Measurements from ENCODE around the gene CRADD.

The CRADD gene

DNA sequence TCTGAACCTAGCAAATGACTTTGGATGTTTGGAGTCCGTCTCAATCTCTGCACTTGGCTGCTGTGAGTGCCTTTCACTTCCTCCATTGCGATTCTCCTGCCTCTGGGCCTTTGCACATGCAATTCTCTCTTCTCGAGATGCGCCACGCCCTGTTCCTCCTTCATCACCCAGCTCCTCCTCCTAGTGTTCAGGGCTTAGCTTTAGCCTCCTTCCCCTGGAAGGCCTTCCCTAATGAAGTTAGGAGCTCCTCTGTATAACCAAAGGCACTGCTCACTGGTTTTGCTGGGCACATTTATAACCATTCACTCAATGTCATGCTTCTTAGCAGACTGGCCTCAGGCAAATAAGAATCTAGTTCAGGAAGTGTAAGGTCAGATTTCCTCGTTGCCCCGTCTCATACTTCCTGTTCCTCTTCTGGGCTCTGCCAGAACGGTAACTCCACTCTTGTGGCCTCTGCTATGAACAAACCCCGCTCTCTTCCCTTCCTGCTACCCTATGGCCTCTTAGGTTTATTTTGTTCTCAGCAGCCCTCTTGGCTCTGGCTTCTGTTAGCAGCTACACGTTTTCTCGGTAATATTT is 171.4 kb downstream of the CRADD start:
- H3K9ac ChIP-seq = no peak overlapping the region
- H3K79me2 ChIP-seq = no peaks in the 10 kb centered on the region
- no peaks in the 10 kb centered on the region for H3K36me3 ChIP-seq (ENCODE audit: control insufficient read depth, insufficient read depth, low read length)
- TF ChIP-seq, protein P1, sequence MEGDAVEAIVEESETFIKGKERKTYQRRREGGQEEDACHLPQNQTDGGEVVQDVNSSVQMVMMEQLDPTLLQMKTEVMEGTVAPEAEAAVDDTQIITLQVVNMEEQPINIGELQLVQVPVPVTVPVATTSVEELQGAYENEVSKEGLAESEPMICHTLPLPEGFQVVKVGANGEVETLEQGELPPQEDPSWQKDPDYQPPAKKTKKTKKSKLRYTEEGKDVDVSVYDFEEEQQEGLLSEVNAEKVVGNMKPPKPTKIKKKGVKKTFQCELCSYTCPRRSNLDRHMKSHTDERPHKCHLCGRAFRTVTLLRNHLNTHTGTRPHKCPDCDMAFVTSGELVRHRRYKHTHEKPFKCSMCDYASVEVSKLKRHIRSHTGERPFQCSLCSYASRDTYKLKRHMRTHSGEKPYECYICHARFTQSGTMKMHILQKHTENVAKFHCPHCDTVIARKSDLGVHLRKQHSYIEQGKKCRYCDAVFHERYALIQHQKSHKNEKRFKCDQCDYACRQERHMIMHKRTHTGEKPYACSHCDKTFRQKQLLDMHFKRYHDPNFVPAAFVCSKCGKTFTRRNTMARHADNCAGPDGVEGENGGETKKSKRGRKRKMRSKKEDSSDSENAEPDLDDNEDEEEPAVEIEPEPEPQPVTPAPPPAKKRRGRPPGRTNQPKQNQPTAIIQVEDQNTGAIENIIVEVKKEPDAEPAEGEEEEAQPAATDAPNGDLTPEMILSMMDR (IDR thresholded peaks at IDR 0.05) = no peak
- no peak overlapping the region for H2AFZ ChIP-seq
- no peak overlapping the region for H3K4me3 ChIP-seq (ENCODE audit: low read depth, low read length)
- H3K27me3 ChIP-seq (ENCODE audit: control insufficient read depth, insufficient read depth, low read length) = no peaks in the 10 kb centered on the region
- H3K4me2 ChIP-seq (ENCODE audit: low read length) = no peak overlapping the region
- H3K9me3 ChIP-seq (ENCODE audit: control insufficient read depth, low read length) = no peaks in the 10 kb centered on the region
- no peak overlapping the region for H3K27ac ChIP-seq
- H3K4me1 ChIP-seq = peaks cover 18% of the 10 kb centered on the region

DNA sequence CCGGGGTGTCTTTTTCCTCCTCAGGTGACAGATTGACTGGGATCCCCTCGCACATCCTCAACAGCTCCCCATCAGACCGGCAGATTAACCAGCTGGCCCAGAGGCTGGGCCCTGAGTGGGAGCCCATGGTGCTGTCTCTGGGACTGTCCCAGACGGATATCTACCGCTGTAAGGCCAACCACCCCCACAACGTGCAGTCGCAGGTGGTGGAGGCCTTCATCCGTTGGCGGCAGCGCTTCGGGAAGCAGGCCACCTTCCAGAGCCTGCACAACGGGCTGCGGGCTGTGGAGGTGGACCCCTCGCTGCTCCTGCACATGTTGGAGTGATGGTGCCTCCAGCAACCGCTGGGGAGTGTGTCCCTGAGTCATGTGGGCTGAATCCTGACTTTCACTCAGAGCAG is 172.8 kb downstream of the CRADD start:
- no peaks in the 10 kb centered on the region for H3K79me2 ChIP-seq
- H3K27ac ChIP-seq = no peak overlapping the region
- H3K4me2 ChIP-seq (ENCODE audit: low read length) = no peak overlapping the region
- H3K9ac ChIP-seq = no peak overlapping the region
- H3K9me3 ChIP-seq (ENCODE audit: control insufficient read depth, low read length) = no peaks in the 10 kb centered on the region
- no peak overlapping the region for H3K4me3 ChIP-seq (ENCODE audit: low read depth, low read length)
- H3K36me3 ChIP-seq (ENCODE audit: control insufficient read depth, insufficient read depth, low read length) = no peaks in the 10 kb centered on the region
- TF ChIP-seq, protein P1 (IDR thresholded peaks at IDR 0.05) = no peak
- H3K4me1 ChIP-seq = peaks cover 13% of the 10 kb centered on the region
- no peak overlapping the region for H2AFZ ChIP-seq
- no peaks in the 10 kb centered on the region for H3K27me3 ChIP-seq (ENCODE audit: control insufficient read depth, insufficient read depth, low read length)

DNA sequence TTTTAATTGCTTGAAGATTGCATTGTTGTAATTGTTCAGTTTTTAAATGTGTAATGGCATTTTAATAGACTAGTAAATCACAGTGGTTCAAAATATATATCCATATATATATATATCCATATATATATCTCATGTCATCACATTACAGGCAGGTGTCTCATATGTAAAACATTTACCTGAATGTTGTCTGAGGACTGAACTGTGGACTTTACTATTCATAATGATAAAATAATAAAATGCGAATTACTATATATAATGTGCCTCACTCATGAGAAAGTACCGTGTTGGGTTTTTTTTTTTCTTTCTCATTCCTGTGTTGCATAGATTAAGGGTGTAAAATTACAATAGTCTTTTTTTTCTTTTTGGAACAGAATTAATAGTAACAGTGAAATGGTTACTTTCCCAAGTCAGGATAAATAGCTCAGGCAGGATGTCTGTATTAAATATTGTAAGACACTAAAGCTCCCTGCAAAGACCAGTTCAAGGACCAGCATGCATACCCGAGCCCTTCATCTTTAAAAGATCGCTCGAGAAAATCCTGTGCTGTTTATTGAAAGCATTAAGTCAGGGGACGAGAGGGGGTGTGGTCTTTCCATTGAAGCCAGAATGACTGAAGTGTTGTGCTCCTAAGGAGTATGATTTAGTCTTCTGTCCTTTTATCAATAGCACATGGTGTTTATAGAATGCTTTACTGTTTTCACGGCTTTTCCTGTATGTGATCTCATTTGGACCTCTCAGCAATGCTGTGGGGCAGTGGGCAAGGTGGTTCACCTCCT is 173.5 kb downstream of the CRADD start:
- no peak overlapping the region for H3K27ac ChIP-seq

DNA sequence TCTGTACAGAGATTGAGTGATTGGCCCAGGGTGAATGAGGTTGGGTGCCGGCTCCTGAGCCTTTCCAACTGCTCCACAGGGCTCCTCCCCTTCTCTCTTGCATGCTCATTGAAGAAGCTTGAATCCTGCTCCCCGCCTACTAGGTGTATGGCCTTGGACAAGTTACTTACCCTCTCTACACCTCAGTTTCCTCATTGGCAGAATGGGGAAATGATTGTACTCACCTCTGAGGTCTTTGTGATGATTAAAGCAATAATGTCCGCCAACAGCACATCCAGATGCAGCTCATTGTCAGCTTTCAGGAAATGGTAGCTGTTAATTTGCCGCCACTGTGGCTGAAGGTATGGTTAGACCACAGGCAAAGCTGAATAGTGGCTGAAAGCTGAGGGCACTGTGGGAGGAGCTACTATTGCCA is 174.1 kb downstream of the CRADD start:
- Histone ChIP-seq H2AFZ (no peak overlapping the region), H3K4me1 (peaks cover 13% of the 10 kb centered on the region), H3K4me2 (ENCODE audit: low read length) (no peak overlapping the region), H3K79me2 (no peaks in the 10 kb centered on the region), H3K27ac (peak overlapping the region; percentile 70), H3K4me3 (ENCODE audit: low read depth, low read length) (no peak overlapping the region), H3K9me3 (ENCODE audit: control insufficient read depth, low read length) (no peaks in the 10 kb centered on the region), H3K9ac (no peak overlapping the region), H3K36me3 (ENCODE audit: control insufficient read depth, insufficient read depth, low read length) (no peaks in the 10 kb centered on the region), H3K27me3 (ENCODE audit: control insufficient read depth, insufficient read depth, low read length) (no peaks in the 10 kb centered on the region)
- TF ChIP-seq, protein P1 (IDR thresholded peaks at IDR 0.05) = no peak

More for the DNA sequence above, 173.5 kb downstream of the CRADD start:
- Histone ChIP-seq H2AFZ (no peak overlapping the region), H3K4me2 (ENCODE audit: low read length) (no peak overlapping the region), H3K9me3 (ENCODE audit: control insufficient read depth, low read length) (no peaks in the 10 kb centered on the region), H3K4me1 (peaks cover 13% of the 10 kb centered on the region), H3K27me3 (ENCODE audit: control insufficient read depth, insufficient read depth, low read length) (no peaks in the 10 kb centered on the region), H3K9ac (no peak overlapping the region), H3K36me3 (ENCODE audit: control insufficient read depth, insufficient read depth, low read length) (no peaks in the 10 kb centered on the region), H3K79me2 (no peaks in the 10 kb centered on the region), H3K4me3 (ENCODE audit: low read depth, low read length) (no peak overlapping the region)
- TF ChIP-seq, protein P1 (IDR thresholded peaks at IDR 0.05) = no peak

Data from parathyroid adenoma (tissue), 2 donors.